Measurements from ENCODE around the gene SCAMP4. TPM values are rescaled to one million over a fixed set of nuclear protein-coding genes. Genes with fewer than 3 reads are reported as not detected.
A peak's percentile ranks its signal among the peaks of the same experiment; 100 is the strongest.

The SCAMP4 gene
- total and polyA plus RNA-seq, 5 donors from 2014 or later: 8.2 to 20.8 (median 11.4) TPM

GRCh38 chr19:1863638-1864479, 41.3 kb upstream of the SCAMP4 start:
- no peaks in the 10 kb centered on the region for H3K9me3 ChIP-seq (ENCODE audit: control insufficient read depth in 2 of 2, low read length in 2 of 2)
- peak overlapping the region; percentile 75 to 88 (median 86) for H3K4me3 Mint-ChIP-seq
- H3K4me1 Mint-ChIP-seq: peaks cover 0 to 38% (median 12%) of the 10 kb centered on the region in 4 donors
- peak overlapping the region in 2 of 3 donors; percentile 63 to 73 for H3K27ac Mint-ChIP-seq
- H3K27ac ChIP-seq (ENCODE audit: insufficient read depth, low read length, poor library complexity, severe bottlenecking): peak overlapping the region; percentile 78
- H3K4me1 ChIP-seq (ENCODE audit: control insufficient read depth, insufficient read depth, low read length, poor library complexity, severe bottlenecking): peaks cover 49% of the 10 kb centered on the region
- H3K36me3 Mint-ChIP-seq: no peaks in the 10 kb centered on the region
- no peaks in the 10 kb centered on the region for H3K27me3 Mint-ChIP-seq
- DNase-seq (peak; percentile 90 to 94 (median 93)), ATAC-seq (ENCODE audit: low read depth in 2 of 2) (peak; percentile 71 to 72)
- no peaks in the 10 kb centered on the region for H3K27me3 ChIP-seq (ENCODE audit: control insufficient read depth, insufficient read depth, low read length)
- H3K4me3 ChIP-seq (ENCODE audit: low read depth, low read length): no peak overlapping the region
- no peaks in the 10 kb centered on the region for H3K36me3 ChIP-seq (ENCODE audit: control insufficient read depth, insufficient read depth, low read length)
- no peaks in the 10 kb centered on the region for H3K9me3 Mint-ChIP-seq

GRCh38 chr19:1864480-1865171, 40.6 kb upstream of the SCAMP4 start:
- H3K27ac Mint-ChIP-seq: peak overlapping the region in 2 of 3 donors; percentile 73 to 79
- ATAC-seq (ENCODE audit: low read depth in 2 of 2): peak in 1 of 2 donors; percentile 6
- no peak overlapping the region for H3K4me3 ChIP-seq (ENCODE audit: low read depth, low read length)
- H3K36me3 Mint-ChIP-seq: no peaks in the 10 kb centered on the region
- H3K36me3 ChIP-seq (ENCODE audit: control insufficient read depth, insufficient read depth, low read length): no peaks in the 10 kb centered on the region
- H3K4me3 Mint-ChIP-seq: peak overlapping the region; percentile 75 to 88 (median 86)
- H3K27ac ChIP-seq (ENCODE audit: insufficient read depth, low read length, poor library complexity, severe bottlenecking): peak overlapping the region; percentile 78
- peak in 1 of 3 donors; percentile 62 for DNase-seq
- H3K9me3 Mint-ChIP-seq: no peaks in the 10 kb centered on the region
- no peaks in the 10 kb centered on the region for H3K27me3 ChIP-seq (ENCODE audit: control insufficient read depth, insufficient read depth, low read length)
- H3K4me1 ChIP-seq (ENCODE audit: control insufficient read depth, insufficient read depth, low read length, poor library complexity, severe bottlenecking): peaks cover 41% of the 10 kb centered on the region
- no peaks in the 10 kb centered on the region for H3K9me3 ChIP-seq (ENCODE audit: control insufficient read depth in 2 of 2, low read length in 2 of 2)
- H3K27me3 Mint-ChIP-seq: no peaks in the 10 kb centered on the region
- peaks cover 0 to 34% (median 8%) of the 10 kb centered on the region in 4 donors for H3K4me1 Mint-ChIP-seq

GRCh38 chr19:1865172-1866010, 39.8 kb upstream of the SCAMP4 start:
- peaks cover 0 to 32% (median 10%) of the 10 kb centered on the region in 4 donors for H3K4me1 Mint-ChIP-seq
- H3K9me3 ChIP-seq (ENCODE audit: control insufficient read depth in 2 of 2, low read length in 2 of 2): no peaks in the 10 kb centered on the region
- peak overlapping the region; percentile 78 for H3K27ac ChIP-seq (ENCODE audit: insufficient read depth, low read length, poor library complexity, severe bottlenecking)
- peak overlapping the region in 1 of 3 donors; percentile 42 for H3K27ac Mint-ChIP-seq
- DNase-seq (no peak), ATAC-seq (ENCODE audit: low read depth in 2 of 2) (no peak)
- peaks cover 33% of the 10 kb centered on the region for H3K4me1 ChIP-seq (ENCODE audit: control insufficient read depth, insufficient read depth, low read length, poor library complexity, severe bottlenecking)
- H3K36me3 ChIP-seq (ENCODE audit: control insufficient read depth, insufficient read depth, low read length): no peaks in the 10 kb centered on the region
- no peaks in the 10 kb centered on the region for H3K9me3 Mint-ChIP-seq
- no peaks in the 10 kb centered on the region for H3K27me3 ChIP-seq (ENCODE audit: control insufficient read depth, insufficient read depth, low read length)
- H3K36me3 Mint-ChIP-seq: no peaks in the 10 kb centered on the region
- no peak overlapping the region for H3K4me3 ChIP-seq (ENCODE audit: low read depth, low read length)
- peak overlapping the region; percentile 74 to 86 (median 80) for H3K4me3 Mint-ChIP-seq
- no peaks in the 10 kb centered on the region for H3K27me3 Mint-ChIP-seq

GRCh38 chr19:1866693-1867348, 38.4 kb upstream of the SCAMP4 start:
- H3K27me3 Mint-ChIP-seq: no peaks in the 10 kb centered on the region
- peaks cover 19% of the 10 kb centered on the region for H3K4me1 ChIP-seq (ENCODE audit: control insufficient read depth, insufficient read depth, low read length, poor library complexity, severe bottlenecking)
- DNase-seq (no peak), ATAC-seq (ENCODE audit: low read depth in 2 of 2) (no peak)
- H3K27ac Mint-ChIP-seq: peak overlapping the region in 2 of 3 donors; percentile 7 to 73
- H3K36me3 Mint-ChIP-seq: no peaks in the 10 kb centered on the region
- peak overlapping the region in 2 of 4 donors; percentile 56 to 86 for H3K4me3 Mint-ChIP-seq
- no peaks in the 10 kb centered on the region for H3K27me3 ChIP-seq (ENCODE audit: control insufficient read depth, insufficient read depth, low read length)
- H3K27ac ChIP-seq (ENCODE audit: insufficient read depth, low read length, poor library complexity, severe bottlenecking): no peak overlapping the region
- H3K4me1 Mint-ChIP-seq: peaks cover 0 to 26% (median 9%) of the 10 kb centered on the region in 4 donors
- H3K9me3 Mint-ChIP-seq: no peaks in the 10 kb centered on the region
- H3K9me3 ChIP-seq (ENCODE audit: control insufficient read depth in 2 of 2, low read length in 2 of 2): no peaks in the 10 kb centered on the region
- no peaks in the 10 kb centered on the region for H3K36me3 ChIP-seq (ENCODE audit: control insufficient read depth, insufficient read depth, low read length)
- no peak overlapping the region for H3K4me3 ChIP-seq (ENCODE audit: low read depth, low read length)

- Histone ChIP-seq H3K4me3 (ENCODE audit: low read depth, low read length) (no peak overlapping the region), H3K4me1 (ENCODE audit: control insufficient read depth, insufficient read depth, low read length, poor library complexity, severe bottlenecking) (peaks cover 15% of the 10 kb centered on the region), H3K36me3 (ENCODE audit: control insufficient read depth, insufficient read depth, low read length) (no peaks in the 10 kb centered on the region), H3K27ac (ENCODE audit: insufficient read depth, low read length, poor library complexity, severe bottlenecking) (no peak overlapping the region), H3K9me3 (ENCODE audit: control insufficient read depth in 2 of 2, low read length in 2 of 2) (no peaks in the 10 kb centered on the region), H3K27me3 (ENCODE audit: control insufficient read depth, insufficient read depth, low read length) (no peaks in the 10 kb centered on the region)
- Mint-ChIP-seq H3K4me3 (peak overlapping the region in 2 of 4 donors; percentile 41 to 76), H3K36me3 (no peaks in the 10 kb centered on the region), H3K9me3 (no peaks in the 10 kb centered on the region), H3K27me3 (no peaks in the 10 kb centered on the region), H3K4me1 (peaks cover 0 to 28% (median 6%) of the 10 kb centered on the region in 4 donors), H3K27ac (peak overlapping the region in 1 of 3 donors; percentile 55)
- no peak for DNase-seq
- ATAC-seq (ENCODE audit: low read depth in 2 of 2): no peak
Measured at GRCh38 chr19:1867349-1867724, 37.9 kb upstream of the SCAMP4 start.

GRCh38 chr19:1868971-1869370, 36.2 kb upstream of the SCAMP4 start:
- no peaks in the 10 kb centered on the region for H3K27me3 Mint-ChIP-seq
- peak overlapping the region in 1 of 4 donors; percentile 76 for H3K4me3 Mint-ChIP-seq
- peaks cover 2% of the 10 kb centered on the region for H3K36me3 Mint-ChIP-seq
- ATAC-seq (ENCODE audit: low read depth in 2 of 2) (no peak), DNase-seq (no peak)
- Histone ChIP-seq H3K27me3 (ENCODE audit: control insufficient read depth, insufficient read depth, low read length) (no peaks in the 10 kb centered on the region), H3K9me3 (ENCODE audit: control insufficient read depth in 2 of 2, low read length in 2 of 2) (no peaks in the 10 kb centered on the region), H3K27ac (ENCODE audit: insufficient read depth, low read length, poor library complexity, severe bottlenecking) (no peak overlapping the region), H3K4me1 (ENCODE audit: control insufficient read depth, insufficient read depth, low read length, poor library complexity, severe bottlenecking) (peaks cover 30% of the 10 kb centered on the region), H3K36me3 (ENCODE audit: control insufficient read depth, insufficient read depth, low read length) (no peaks in the 10 kb centered on the region), H3K4me3 (ENCODE audit: low read depth, low read length) (no peak overlapping the region)
- H3K27ac Mint-ChIP-seq: no peak overlapping the region
- H3K9me3 Mint-ChIP-seq: no peaks in the 10 kb centered on the region
- peaks cover 0 to 40% (median 8%) of the 10 kb centered on the region in 4 donors for H3K4me1 Mint-ChIP-seq

- H3K4me1 ChIP-seq (ENCODE audit: control insufficient read depth, insufficient read depth, low read length, poor library complexity, severe bottlenecking): peaks cover 32% of the 10 kb centered on the region
- Mint-ChIP-seq H3K4me3 (peak overlapping the region in 1 of 4 donors; percentile 47), H3K27ac (no peak overlapping the region), H3K36me3 (peaks cover 4% of the 10 kb centered on the region), H3K27me3 (peaks cover 5% of the 10 kb centered on the region), H3K4me1 (peaks cover 5 to 52% (median 20%) of the 10 kb centered on the region in 4 donors), H3K9me3 (peaks cover 0 to 5% (median 0%) of the 10 kb centered on the region in 7 donors)
- no peak overlapping the region for H3K4me3 ChIP-seq (ENCODE audit: low read depth, low read length)
- no peak overlapping the region for H3K27ac ChIP-seq (ENCODE audit: insufficient read depth, low read length, poor library complexity, severe bottlenecking)
- no peaks in the 10 kb centered on the region for H3K36me3 ChIP-seq (ENCODE audit: control insufficient read depth, insufficient read depth, low read length)
- no peaks in the 10 kb centered on the region for H3K27me3 ChIP-seq (ENCODE audit: control insufficient read depth, insufficient read depth, low read length)
- DNase-seq: no peak
- ATAC-seq (ENCODE audit: low read depth in 2 of 2): no peak
- H3K9me3 ChIP-seq (ENCODE audit: control insufficient read depth in 2 of 2, low read length in 2 of 2): no peaks in the 10 kb centered on the region
Measured at GRCh38 chr19:1871140-1871597, 34.0 kb upstream of the SCAMP4 start.
